Testis (tissue), 2 donors: ENCODE results near the gene CCDC57.

Source experiments
- CTCF ChIP-seq, 3 experiments: fragments of 450-650 bp in 2 of 3; fragments of 200-600 bp in 1 of 3; sonication (generic) in 1 of 3; IDR thresholded peaks; one replicate each; pipeline ENCODE4 v1.5.1; 2016 to 2019; ENCODE audit warnings: antibody characterized with exemption in 3 of 3, mild to moderate bottlenecking in 2 of 3, moderate library complexity in 1 of 3
- POLR2A ChIP-seq: fragments of 450-650 bp; IDR thresholded peaks from one replicate; pipeline ENCODE4 v1.6.1; 2017; ENCODE audit warnings: antibody characterized with exemption, mild to moderate bottlenecking, moderate library complexity

- TF ChIP-seq POLR2A (no peak), CTCF (IDR thresholded peaks at IDR 0.05) (no peak)
These were observed 40.0 kb downstream of the CCDC57 start for GRCh38 chr17:82172486-82173160.
